Lower leg skin (tissue), 4 donors: Measurements from ENCODE around the gene HSPB1. TPM values are rescaled to one million over a fixed set of nuclear protein-coding genes. Genes with fewer than 3 reads are reported as not detected.

ENCODE experiments used
- DNase-seq, 2 donors: peaks; one replicate each; pipeline ENCODE4 v3.0.0-alpha.2; 2019; ENCODE audit warnings: low spot score in 2 of 2
- H3K4me3 ChIP-seq: fragments of 200-600 bp; sonication (generic); 2 replicates; pipeline ENCODE4 v1.5.1; 2017; ENCODE audit warnings: mild to moderate bottlenecking, low read depth; ENCODE audit not compliant: poor library complexity, severe bottlenecking
- CTCF ChIP-seq, 3 donors: fragments of 450-650 bp; IDR thresholded peaks; one replicate each; pipeline ENCODE4 v1.5.1; 2016; ENCODE audit warnings: antibody characterized with exemption in 3 of 3, mild to moderate bottlenecking in 3 of 3, moderate library complexity in 2 of 3
- POLR2A ChIP-seq, 2 donors: fragments of 450-650 bp; IDR thresholded peaks; one replicate each; pipeline ENCODE4 v1.6.1; 2016 to 2017; ENCODE audit warnings: antibody characterized with exemption in 2 of 2, mild to moderate bottlenecking in 1 of 2, moderate library complexity in 1 of 2
- WGBS, 2 donors: methylation state at CpG; one replicate each; pipeline ENCODE4 v1.1.5; 2018; 5-methylcytosine and 5-hydroxymethylcytosine counted together
- intact Hi-C: fragments of 100-400 bp; cut with DNase I; formaldehyde crosslinking; loops from one replicate; pipeline ENCODE4 v1.15.0; 2023; ENCODE audit warnings: low total_unique reads
- total RNA-seq, 4 donors: library from RNA; depleted of rRNA; stranded (reverse); fragments of >200 nt; gene quantifications; one replicate each; pipeline ENCODE4 v1.1.0, GENCODE V29; 2016

HSPB1 gene
- total RNA-seq, 4 donors from 2014 or later: 1,628 to 3,756 (median 2,658) TPM

GRCh38 chr7:76317782-76318487, 15.5 kb downstream of the HSPB1 start:
- peak overlapping the region; percentile 61 for H3K4me3 ChIP-seq
- WGBS, 2 donors: 0 to 1% methylated on average over 43 to 50 of the region's 50 CpGs
- DNase-seq: peak; percentile 95 to 99
- intact Hi-C loops: no loop called here
- TF ChIP-seq POLR2A (IDR thresholded peaks at IDR 0.05): peak in 1 of 2 donors; percentile 41
- TF ChIP-seq CTCF (IDR thresholded peaks at IDR 0.05): no peak

- TF ChIP-seq CTCF (IDR thresholded peaks at IDR 0.05) (no peak), POLR2A (IDR thresholded peaks at IDR 0.05) (no peak)
These were observed 16.2 kb downstream of the HSPB1 start for GRCh38 chr7:76318488-76319353.

GRCh38 chr7:76325092-76325491, 22.6 kb downstream of the HSPB1 start:
- 93 to 96% methylated on average over 11 of the region's 11 CpGs for WGBS, 2 donors
- intact Hi-C loops: no loop called here
- no peak overlapping the region for H3K4me3 ChIP-seq
- DNase-seq: no peak
- TF ChIP-seq POLR2A (IDR thresholded peaks at IDR 0.05) (no peak), CTCF (IDR thresholded peaks at IDR 0.05) (no peak)

More at GRCh38 chr7:76318488-76319353, 16.2 kb downstream of the HSPB1 start:
- intact Hi-C loops: no loop called here
- WGBS, 2 donors: 4% methylated on average over 25 of the region's 25 CpGs
- peak; percentile 88 to 96 for DNase-seq
- peak overlapping the region; percentile 61 for H3K4me3 ChIP-seq

- H3K4me3 ChIP-seq: no peak overlapping the region
- 79 to 86% methylated on average over 5 of the region's 5 CpGs for WGBS, 2 donors
- intact Hi-C loops: no loop called here
- no peak for TF ChIP-seq POLR2A (IDR thresholded peaks at IDR 0.05)
- no peak for TF ChIP-seq CTCF (IDR thresholded peaks at IDR 0.05)
- DNase-seq: no peak
These were observed 23.3 kb downstream of the HSPB1 start for GRCh38 chr7:76325811-76326210.

- no peak overlapping the region for H3K4me3 ChIP-seq
- DNase-seq: no peak
- intact Hi-C loops: no loop called here
- TF ChIP-seq POLR2A (IDR thresholded peaks at IDR 0.05) (no peak), CTCF (IDR thresholded peaks at IDR 0.05) (no peak)
- WGBS, 2 donors: 76 to 78% methylated on average over 5 of the region's 5 CpGs
These were observed 24.3 kb downstream of the HSPB1 start for GRCh38 chr7:76326646-76327233.
